HepG2 (cell line): Measurements from ENCODE around the gene SLC38A2. TPM values are rescaled to one million over a fixed set of nuclear protein-coding genes. Genes with fewer than 3 reads are reported as not detected.

Source experiments
- ATAC-seq: fragments of 200-7000 bp; cut with Tn5 transposase; 3 replicates; pipeline ENCODE4 v1.9.1; 2020; ENCODE audit warnings: mild to moderate bottlenecking, moderate library complexity
- BruUV-seq: library from RNA; stranded (reverse); fragments of 400-500 nt; replicated peaks from 2 replicates; lab custom pipeline; 2021; lab: Mats Ljungman, UMichigan
- CTCF ChIA-PET: fragments of 300-600 bp; formaldehyde crosslinking; extraction: SDS; loops from one replicate; lab custom pipeline; 2021; ENCODE audit warnings: low total read pairs, inconsistent platforms, low intra/inter-chr PET ratio; lab: Yijun Ruan, JAX
- POLR2A ChIA-PET: fragments of 350-600 bp; sonication (Branson Sonifier 250); formaldehyde crosslinking; loops from one replicate; lab custom pipeline; 2020; ENCODE audit warnings: antibody characterized with exemption, inconsistent platforms; lab: Yijun Ruan, JAX
- DNase-seq: peaks from one replicate; pipeline ENCODE4 v3.0.0-alpha.2; 2015; ENCODE audit warnings: low spot score
- FAIRE-seq: peaks from 3 replicates; lab custom pipeline; 2011; peaks lifted over from hg19 to GRCh38; lab: Jason Lieb, UNC
- H2AFZ ChIP-seq: one replicate; pipeline ENCODE4 v1.6.1; 2011; ENCODE audit warnings: low read length, inconsistent platforms
- H3K27ac ChIP-seq: fragments of 300-600 bp; 3 replicates; pipeline ENCODE4 v1.8.0; 2011; ENCODE audit warnings: mixed run types, mild to moderate bottlenecking, mixed read lengths, low read length, inconsistent platforms; ENCODE audit not compliant: insufficient read depth; ENCODE audit errors: extremely low read length
- H3K27me3 ChIP-seq, 2 experiments: fragments of 200-600 bp in 1 of 2; 2 replicates in 1 of 2; 3 replicates in 1 of 2; pipeline versions ENCODE4 v1.6.0 to v1.8.0; 2011; ENCODE audit warnings: low read length in 2 of 2, mild to moderate bottlenecking in 2 of 2, moderate library complexity in 2 of 2, inconsistent platforms in 1 of 2; ENCODE audit not compliant: insufficient read depth in 2 of 2, control insufficient read depth in 1 of 2
- H3K36me3 ChIP-seq, 2 experiments: fragments of 200-600 bp in 1 of 2; replicated peaks in 1 of 2; 2 replicates in 1 of 2; 3 replicates in 1 of 2; pipeline versions ENCODE4 v1.5.1 to v1.8.0; 2011; ENCODE audit warnings: low read length in 2 of 2, inconsistent platforms in 1 of 2; ENCODE audit not compliant: insufficient read depth in 2 of 2, control insufficient read depth in 1 of 2
- H3K4me1 ChIP-seq: 2 replicates; pipeline ENCODE4 v1.5.1; 2012; ENCODE audit warnings: low read length, inconsistent platforms; ENCODE audit not compliant: insufficient read depth
- H3K4me2 ChIP-seq: 2 replicates; pipeline ENCODE4 v1.6.0; 2011; ENCODE audit warnings: low read depth, low read length, inconsistent platforms
- H3K4me3 ChIP-seq, 3 experiments: fragments of 200-600 bp in 1 of 3; sonication (generic), shearing (Covaris generic) in 1 of 3; replicated peaks in 1 of 3; 2 replicates each; pipeline ENCODE4 v1.5.1; 2011 to 2016; ENCODE audit warnings: low read length in 3 of 3, inconsistent platforms in 2 of 3, low read depth in 2 of 3, mild to moderate bottlenecking in 2 of 3, control low read depth in 1 of 3, mixed read lengths in 1 of 3; ENCODE audit not compliant: insufficient read depth in 1 of 3
- H3K79me2 ChIP-seq: one replicate; pipeline ENCODE4 v1.6.1; 2011; ENCODE audit warnings: low read length, inconsistent platforms; ENCODE audit not compliant: insufficient read depth
- H3K9ac ChIP-seq: 2 replicates; pipeline ENCODE4 v1.6.0; 2011; ENCODE audit warnings: mild to moderate bottlenecking, low read depth, low read length, inconsistent platforms; ENCODE audit not compliant: insufficient read depth
- H3K9me3 ChIP-seq: 2 replicates; pipeline ENCODE4 v1.5.1; 2012; ENCODE audit warnings: mild to moderate bottlenecking, low read length
- H4K20me1 ChIP-seq: 2 replicates; pipeline ENCODE4 v1.6.0; 2011; ENCODE audit warnings: inconsistent platforms, mild to moderate bottlenecking, low read length, moderate library complexity; ENCODE audit not compliant: insufficient read depth
- ASH2L ChIP-seq: fragments of 300-600, 200-600 bp; sonication (generic); IDR thresholded peaks from 2 replicates; pipeline ENCODE4 v1.7.0; 2017; ENCODE audit warnings: low read depth, mild to moderate bottlenecking, moderate library complexity, mixed read lengths, low read length; ENCODE audit not compliant: insufficient read length
- EED ChIP-seq: sonication (generic); formaldehyde crosslinking; IDR thresholded peaks from 2 replicates; pipeline ENCODE4 v1.5.0; 2020; ENCODE audit warnings: mild to moderate bottlenecking, missing genetic modification reagents
- HOXA3 ChIP-seq: sonication (generic); formaldehyde crosslinking; IDR thresholded peaks from 2 replicates; pipeline ENCODE4 v1.5.0; 2020; ENCODE audit warnings: missing genetic modification reagents
- KAT7 ChIP-seq: IDR thresholded peaks from 2 replicates; pipeline ENCODE4 v1.6.1; 2018; ENCODE audit warnings: borderline replicate concordance, missing compliant biosample characterization
- MBD4 ChIP-seq: IDR thresholded peaks from 2 replicates; pipeline ENCODE4 v1.6.1; 2012; ENCODE audit warnings: low read length, inconsistent platforms, borderline replicate concordance
- POLR2G ChIP-seq: fragments of 200-400 bp; formaldehyde crosslinking; IDR thresholded peaks from 2 replicates; pipeline ENCODE4 v1.6.1; 2018; ENCODE audit warnings: mild to moderate bottlenecking, low read depth, low read length, moderate library complexity
- SMAD9 ChIP-seq: sonication (generic); formaldehyde crosslinking; IDR thresholded peaks from 2 replicates; pipeline ENCODE4 v1.5.1; 2020; ENCODE audit warnings: mild to moderate bottlenecking, missing genetic modification reagents
- TEAD2 ChIP-seq: sonication (generic); formaldehyde crosslinking; IDR thresholded peaks from 2 replicates; pipeline ENCODE4 v1.9.0; 2021; ENCODE audit warnings: missing genetic modification reagents
- ZNF382 ChIP-seq: sonication (generic); formaldehyde crosslinking; IDR thresholded peaks from 2 replicates; pipeline ENCODE4 v1.5.0; 2020; ENCODE audit warnings: missing genetic modification reagents, mild to moderate bottlenecking, borderline replicate concordance
- ZNF564 ChIP-seq: sonication (generic); formaldehyde crosslinking; IDR thresholded peaks from 2 replicates; pipeline ENCODE4 v1.8.1; 2023; ENCODE audit warnings: mild to moderate bottlenecking, missing genetic modification reagents
- ZNF589 ChIP-seq: sonication (generic); formaldehyde crosslinking; conservative IDR thresholded peaks from 2 replicates; pipeline ENCODE4 v1.8.0; 2022; ENCODE audit warnings: mild to moderate bottlenecking, moderate library complexity, missing genetic modification reagents
- ZNF7 ChIP-seq: IDR thresholded peaks from 2 replicates; pipeline ENCODE4 v1.6.1; 2016; ENCODE audit warnings: missing biosample characterization, missing genetic modification reagents
- ZNF773 ChIP-seq: sonication (generic); formaldehyde crosslinking; IDR thresholded peaks from 2 replicates; pipeline ENCODE4 v1.4.0; 2020; ENCODE audit warnings: missing genetic modification reagents, borderline replicate concordance
- WGBS: methylation state at CpG from one replicate; pipeline ENCODE4 v1.1.6; 2017; ENCODE audit warnings: low lambda C conversion rate; 5-methylcytosine and 5-hydroxymethylcytosine counted together
- in situ Hi-C: cut with HindIII; loops from 2 replicates; pipeline ENCODE4 v1.10.0; 2017; ENCODE audit warnings: low pct_unique_long_range_greater_than_20kb; ENCODE audit not compliant: extremely low pct_ligation_motif_present
- intact Hi-C: fragments of 100-400 bp; cut with micrococcal nuclease; formaldehyde crosslinking; loops from one replicate; pipeline ENCODE4 v1.10.0; 2022; ENCODE audit not compliant: unreplicated experiment
- polyA plus RNA-seq, 8 experiments: library from polyadenylated mRNA; depleted of rRNA in 3 of 8; stranded (reverse) in 7 of 8; unstranded in 1 of 8; fragments of >200 nt; fragmentation: Illumina TruSeq in 4 of 8; extraction: Trizol in 4 of 8; gene quantifications; 2 replicates each; pipeline versions ENCODE4 v1.2.1 to v1.2.3, GENCODE V29; 2011 to 2016; ENCODE audit warnings: low read depth in 4 of 8, missing spikeins in 1 of 8, mixed read lengths in 1 of 8; ENCODE audit not compliant: insufficient read depth in 1 of 8
- total RNA-seq, 5 experiments: library from RNA; depleted of rRNA; stranded (reverse); fragments of >200 nt; fragmentation: Illumina TruSeq; extraction: Trizol; gene quantifications; 2 replicates each; pipeline ENCODE4 v1.2.3, GENCODE V29; 2016; ENCODE audit warnings: low read depth in 1 of 5
- TF ChIP-seq, protein P1 (sequence below): sonication (generic); formaldehyde crosslinking; IDR thresholded peaks from 2 replicates; pipeline ENCODE4 v1.5.1; 2020; ENCODE audit warnings: mild to moderate bottlenecking, missing genetic modification reagents, moderate library complexity
- TF ChIP-seq, protein P2 (sequence below): sonication (generic); formaldehyde crosslinking; IDR thresholded peaks from 2 replicates; pipeline ENCODE4 v1.4.0; 2020; ENCODE audit warnings: mild to moderate bottlenecking, missing genetic modification reagents, borderline replicate concordance

The SLC38A2 gene
- total and polyA plus RNA-seq, 2 of the 13 experiments (the other 11 are each of a cell fraction or from before 2014, with no cell fraction given): 368 to 880 TPM

- Histone ChIP-seq H3K27me3 (no peaks in the 10 kb centered on the region; a peak in 1 of 5 replicates), H3K79me2 (peaks cover 22% of the 10 kb centered on the region), H3K4me2 (peak overlapping the region; percentile 85), H3K9me3 (no peaks in the 10 kb centered on the region), H3K9ac (no peak overlapping the region), H2AFZ (no peak overlapping the region), H3K27ac (peak overlapping the region; percentile 98), H3K4me1 (peaks cover 87% of the 10 kb centered on the region), H4K20me1 (no peaks in the 10 kb centered on the region), H3K4me3 (no peak overlapping the region), H3K36me3 (no peaks in the 10 kb centered on the region)
- CTCF ChIA-PET: no interaction called here
- BruUV-seq: no TSS peak
- intact Hi-C loops: no loop called here
- FAIRE-seq (no peak), DNase-seq (no peak), ATAC-seq (no peak)
- POLR2A ChIA-PET: interaction anchor here (1.3 to 7.1 kb wide), 6 partner anchors 13 to 104 kb away, joined by 5 to 91 read pairs (median 8); partner anchors contain the start of gene SLC38A2
- over 99% methylated on average over 6 of the region's 6 CpGs for WGBS
- in situ Hi-C loops: loop anchor here (5.0 kb wide), 1 partner anchor 45 kb away; no protein-coding TSS in a partner anchor
- TF ChIP-seq POLR2G: 0 out of 2 replicates have a peak, but pooled peaks have one; percentile 1
- no peak for TF ChIP-seq ZNF773 (CRISPR knock-in tag)
- no peak for TF ChIP-seq HOXA3
- TF ChIP-seq TEAD2: no peak
- TF ChIP-seq, protein P1, sequence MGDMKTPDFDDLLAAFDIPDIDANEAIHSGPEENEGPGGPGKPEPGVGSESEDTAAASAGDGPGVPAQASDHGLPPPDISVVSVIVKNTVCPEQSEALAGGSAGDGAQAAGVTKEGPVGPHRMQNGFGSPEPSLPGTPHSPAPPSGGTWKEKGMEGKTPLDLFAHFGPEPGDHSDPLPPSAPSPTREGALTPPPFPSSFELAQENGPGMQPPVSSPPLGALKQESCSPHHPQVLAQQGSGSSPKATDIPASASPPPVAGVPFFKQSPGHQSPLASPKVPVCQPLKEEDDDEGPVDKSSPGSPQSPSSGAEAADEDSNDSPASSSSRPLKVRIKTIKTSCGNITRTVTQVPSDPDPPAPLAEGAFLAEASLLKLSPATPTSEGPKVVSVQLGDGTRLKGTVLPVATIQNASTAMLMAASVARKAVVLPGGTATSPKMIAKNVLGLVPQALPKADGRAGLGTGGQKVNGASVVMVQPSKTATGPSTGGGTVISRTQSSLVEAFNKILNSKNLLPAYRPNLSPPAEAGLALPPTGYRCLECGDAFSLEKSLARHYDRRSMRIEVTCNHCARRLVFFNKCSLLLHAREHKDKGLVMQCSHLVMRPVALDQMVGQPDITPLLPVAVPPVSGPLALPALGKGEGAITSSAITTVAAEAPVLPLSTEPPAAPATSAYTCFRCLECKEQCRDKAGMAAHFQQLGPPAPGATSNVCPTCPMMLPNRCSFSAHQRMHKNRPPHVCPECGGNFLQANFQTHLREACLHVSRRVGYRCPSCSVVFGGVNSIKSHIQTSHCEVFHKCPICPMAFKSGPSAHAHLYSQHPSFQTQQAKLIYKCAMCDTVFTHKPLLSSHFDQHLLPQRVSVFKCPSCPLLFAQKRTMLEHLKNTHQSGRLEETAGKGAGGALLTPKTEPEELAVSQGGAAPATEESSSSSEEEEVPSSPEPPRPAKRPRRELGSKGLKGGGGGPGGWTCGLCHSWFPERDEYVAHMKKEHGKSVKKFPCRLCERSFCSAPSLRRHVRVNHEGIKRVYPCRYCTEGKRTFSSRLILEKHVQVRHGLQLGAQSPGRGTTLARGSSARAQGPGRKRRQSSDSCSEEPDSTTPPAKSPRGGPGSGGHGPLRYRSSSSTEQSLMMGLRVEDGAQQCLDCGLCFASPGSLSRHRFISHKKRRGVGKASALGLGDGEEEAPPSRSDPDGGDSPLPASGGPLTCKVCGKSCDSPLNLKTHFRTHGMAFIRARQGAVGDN (CRISPR knock-in tag): peak; percentile 19; the same call in 1 of the 2 replicates
- TF ChIP-seq SMAD9 (CRISPR knock-in tag): no peak
- TF ChIP-seq EED (CRISPR knock-in tag): no peak
- no peak for TF ChIP-seq ZNF564 (CRISPR knock-in tag)
- TF ChIP-seq ASH2L: no peak
- no peak for TF ChIP-seq ZNF7
- no peak for TF ChIP-seq MBD4
- TF ChIP-seq KAT7 (CRISPR knock-in tag): 0 out of 2 replicates have a peak, but pooled peaks have one; percentile 12
- no peak for TF ChIP-seq ZNF382 (CRISPR knock-in tag)
- no peak for TF ChIP-seq ZNF589 (CRISPR knock-in tag)
- TF ChIP-seq, protein P2, sequence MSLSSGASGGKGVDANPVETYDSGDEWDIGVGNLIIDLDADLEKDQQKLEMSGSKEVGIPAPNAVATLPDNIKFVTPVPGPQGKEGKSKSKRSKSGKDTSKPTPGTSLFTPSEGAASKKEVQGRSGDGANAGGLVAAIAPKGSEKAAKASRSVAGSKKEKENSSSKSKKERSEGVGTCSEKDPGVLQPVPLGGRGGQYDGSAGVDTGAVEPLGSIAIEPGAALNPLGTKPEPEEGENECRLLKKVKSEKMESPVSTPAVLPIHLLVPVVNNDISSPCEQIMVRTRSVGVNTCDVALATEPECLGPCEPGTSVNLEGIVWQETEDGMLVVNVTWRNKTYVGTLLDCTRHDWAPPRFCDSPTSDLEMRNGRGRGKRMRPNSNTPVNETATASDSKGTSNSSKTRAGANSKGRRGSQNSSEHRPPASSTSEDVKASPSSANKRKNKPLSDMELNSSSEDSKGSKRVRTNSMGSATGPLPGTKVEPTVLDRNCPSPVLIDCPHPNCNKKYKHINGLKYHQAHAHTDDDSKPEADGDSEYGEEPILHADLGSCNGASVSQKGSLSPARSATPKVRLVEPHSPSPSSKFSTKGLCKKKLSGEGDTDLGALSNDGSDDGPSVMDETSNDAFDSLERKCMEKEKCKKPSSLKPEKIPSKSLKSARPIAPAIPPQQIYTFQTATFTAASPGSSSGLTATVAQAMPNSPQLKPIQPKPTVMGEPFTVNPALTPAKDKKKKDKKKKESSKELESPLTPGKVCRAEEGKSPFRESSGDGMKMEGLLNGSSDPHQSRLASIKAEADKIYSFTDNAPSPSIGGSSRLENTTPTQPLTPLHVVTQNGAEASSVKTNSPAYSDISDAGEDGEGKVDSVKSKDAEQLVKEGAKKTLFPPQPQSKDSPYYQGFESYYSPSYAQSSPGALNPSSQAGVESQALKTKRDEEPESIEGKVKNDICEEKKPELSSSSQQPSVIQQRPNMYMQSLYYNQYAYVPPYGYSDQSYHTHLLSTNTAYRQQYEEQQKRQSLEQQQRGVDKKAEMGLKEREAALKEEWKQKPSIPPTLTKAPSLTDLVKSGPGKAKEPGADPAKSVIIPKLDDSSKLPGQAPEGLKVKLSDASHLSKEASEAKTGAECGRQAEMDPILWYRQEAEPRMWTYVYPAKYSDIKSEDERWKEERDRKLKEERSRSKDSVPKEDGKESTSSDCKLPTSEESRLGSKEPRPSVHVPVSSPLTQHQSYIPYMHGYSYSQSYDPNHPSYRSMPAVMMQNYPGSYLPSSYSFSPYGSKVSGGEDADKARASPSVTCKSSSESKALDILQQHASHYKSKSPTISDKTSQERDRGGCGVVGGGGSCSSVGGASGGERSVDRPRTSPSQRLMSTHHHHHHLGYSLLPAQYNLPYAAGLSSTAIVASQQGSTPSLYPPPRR (CRISPR knock-in tag): no peak
Measured at GRCh38 chr12:46387670-46388069, 15.1 kb upstream of the SLC38A2 start.
